Loucy (cell line): ENCODE results near the gene NOM1.

Experiments
- H2AFZ ChIP-seq: fragments of 200-600 bp; sonication (generic); 2 replicates; pipeline ENCODE4 v1.6.0; 2016; ENCODE audit warnings: antibody characterized with exemption, mild to moderate bottlenecking, low read length, moderate library complexity
- H3F3A ChIP-seq: fragments of 200-600 bp; 2 replicates; pipeline ENCODE4 v1.6.0; 2016; ENCODE audit warnings: antibody characterized with exemption, low read depth, mild to moderate bottlenecking
- H3K27me3 ChIP-seq: fragments of 200-600 bp; sonication (generic); 2 replicates; pipeline ENCODE4 v1.6.1; 2014; ENCODE audit warnings: low read length, mild to moderate bottlenecking; ENCODE audit not compliant: insufficient read depth, poor library complexity, severe bottlenecking
- H3K36me3 ChIP-seq: fragments of 200-600 bp; sonication (generic); 2 replicates; pipeline ENCODE4 v1.6.1; 2016; ENCODE audit warnings: low read length; ENCODE audit not compliant: insufficient read depth
- H3K4me1 ChIP-seq: fragments of 200-600 bp; sonication (generic); 2 replicates; pipeline ENCODE4 v1.5.1; 2014; ENCODE audit warnings: low read length, mild to moderate bottlenecking; ENCODE audit not compliant: insufficient read depth, poor library complexity, severe bottlenecking
- H3K4me2 ChIP-seq: fragments of 200-600 bp; sonication (generic); 2 replicates; pipeline ENCODE4 v1.6.0; 2014; ENCODE audit warnings: antibody characterized with exemption, low read length, low read depth, mild to moderate bottlenecking; ENCODE audit not compliant: poor library complexity, severe bottlenecking
- H3K4me3 ChIP-seq: fragments of 200-600 bp; sonication (generic); 2 replicates; pipeline ENCODE4 v1.5.1; 2014; ENCODE audit warnings: low read length, mild to moderate bottlenecking, mixed read lengths; ENCODE audit not compliant: poor library complexity, severe bottlenecking
- H3K79me2 ChIP-seq: fragments of 200-600 bp; sonication (generic); 2 replicates; pipeline ENCODE4 v1.6.1; 2014; ENCODE audit warnings: low read length; ENCODE audit not compliant: insufficient read depth
- H3K9ac ChIP-seq: fragments of 200-600 bp; sonication (generic); 2 replicates; pipeline ENCODE4 v1.6.0; 2014; ENCODE audit warnings: mild to moderate bottlenecking, low read depth, low read length, moderate library complexity; ENCODE audit not compliant: poor library complexity, severe bottlenecking
- H3K9me2 ChIP-seq: fragments of 200-600 bp; sonication (generic); replicated peaks from 2 replicates; pipeline ENCODE4 v1.6.1; 2016; ENCODE audit warnings: low read depth, low read length, mixed read lengths
- H3K9me3 ChIP-seq: fragments of 200-600 bp; sonication (generic); 2 replicates; pipeline ENCODE4 v1.6.1; 2014; ENCODE audit warnings: mild to moderate bottlenecking, antibody characterized with exemption, low read length, low read depth; ENCODE audit not compliant: insufficient read depth
- H4K20me1 ChIP-seq: fragments of 200-600 bp; sonication (generic); 2 replicates; pipeline ENCODE4 v1.6.0; 2014; ENCODE audit warnings: antibody characterized with exemption, low read length, mild to moderate bottlenecking; ENCODE audit not compliant: insufficient read depth, poor library complexity, severe bottlenecking
- CTCF ChIP-seq: fragments of 200-600 bp; sonication (generic); conservative IDR thresholded peaks from 2 replicates; pipeline ENCODE4 v1.5.1; 2014; ENCODE audit warnings: mild to moderate bottlenecking, antibody characterized with exemption, low read length
- EZH2phosphoT487 ChIP-seq: fragments of 200-600 bp; IDR thresholded peaks from 2 replicates; pipeline ENCODE4 v1.6.1; 2018; ENCODE audit warnings: antibody characterized with exemption, mild to moderate bottlenecking, moderate library complexity, borderline replicate concordance

NOM1 gene

GRCh38 chr7:156941393-156942182, 7.9 kb upstream of the NOM1 start:
- H3K4me3 ChIP-seq = no peak overlapping the region
- no peak overlapping the region for H3K9ac ChIP-seq
- no peaks in the 10 kb centered on the region for H3K9me3 ChIP-seq
- no peaks in the 10 kb centered on the region for H3K4me1 ChIP-seq
- no peaks in the 10 kb centered on the region for H3F3A ChIP-seq
- no peaks in the 10 kb centered on the region for H3K36me3 ChIP-seq
- H4K20me1 ChIP-seq = no peaks in the 10 kb centered on the region
- H3K9me2 ChIP-seq = no peaks in the 10 kb centered on the region
- no peak overlapping the region for H3K4me2 ChIP-seq
- H2AFZ ChIP-seq = no peak overlapping the region
- no peaks in the 10 kb centered on the region for H3K79me2 ChIP-seq
- TF ChIP-seq CTCF = no peak
- TF ChIP-seq EZH2phosphoT487 = no peak
- no peaks in the 10 kb centered on the region for H3K27me3 ChIP-seq

- no peak overlapping the region for H3K9ac ChIP-seq
- H3K4me2 ChIP-seq = no peak overlapping the region
Measured at GRCh38 chr7:156942708-156943090, 6.8 kb upstream of the NOM1 start.

GRCh38 chr7:156943091-156944041, 6.1 kb upstream of the NOM1 start:
- Histone ChIP-seq H3K9ac (no peak overlapping the region), H3K27me3 (no peaks in the 10 kb centered on the region), H4K20me1 (no peaks in the 10 kb centered on the region), H2AFZ (no peak overlapping the region), H3F3A (no peaks in the 10 kb centered on the region), H3K4me3 (no peak overlapping the region), H3K36me3 (no peaks in the 10 kb centered on the region), H3K9me2 (no peaks in the 10 kb centered on the region), H3K4me1 (no peaks in the 10 kb centered on the region), H3K79me2 (no peaks in the 10 kb centered on the region), H3K4me2 (no peak overlapping the region), H3K9me3 (no peaks in the 10 kb centered on the region)
- no peak for TF ChIP-seq CTCF
- TF ChIP-seq EZH2phosphoT487 = no peak

More at GRCh38 chr7:156942708-156943090, 6.8 kb upstream of the NOM1 start:
- Histone ChIP-seq H3K79me2 (no peaks in the 10 kb centered on the region), H2AFZ (no peak overlapping the region), H3K27me3 (no peaks in the 10 kb centered on the region), H4K20me1 (no peaks in the 10 kb centered on the region), H3K36me3 (no peaks in the 10 kb centered on the region), H3K9me2 (no peaks in the 10 kb centered on the region), H3F3A (no peaks in the 10 kb centered on the region), H3K4me1 (no peaks in the 10 kb centered on the region), H3K4me3 (no peak overlapping the region), H3K9me3 (no peaks in the 10 kb centered on the region)
- TF ChIP-seq CTCF (no peak), EZH2phosphoT487 (no peak)
